Smooth muscle cell (in vitro differentiated cells): ENCODE data around the gene TEAD3. TPM values are rescaled to one million over a fixed set of nuclear protein-coding genes. Genes with fewer than 3 reads are reported as not detected.

Experiments used
- DNase-seq: peaks from one replicate; lab custom pipeline; 2025; ENCODE audit not compliant: unreplicated experiment; lab: John Stamatoyannopoulos, UW
- H2AFZ ChIP-seq: fragments of 200-600 bp; sonication (generic); 2 replicates; pipeline ENCODE4 v1.6.0; 2016; ENCODE audit warnings: antibody characterized with exemption, low read depth, mild to moderate bottlenecking
- H3F3A ChIP-seq: fragments of 200-600 bp; sonication (generic); 2 replicates; pipeline ENCODE4 v1.6.0; 2017; ENCODE audit warnings: antibody characterized with exemption, low read depth
- H3K27ac ChIP-seq: fragments of 200-600 bp; sonication (generic); 2 replicates; pipeline ENCODE4 v1.5.1; 2016; ENCODE audit warnings: low read depth, mild to moderate bottlenecking
- H3K27me3 ChIP-seq: fragments of 200-600 bp; sonication (generic); 2 replicates; pipeline ENCODE4 v1.6.1; 2016; ENCODE audit warnings: low read depth, mild to moderate bottlenecking
- H3K36me3 ChIP-seq: fragments of 200-600 bp; sonication (generic); 2 replicates; pipeline ENCODE4 v1.5.1; 2016; ENCODE audit warnings: low read depth
- H3K4me1 ChIP-seq: fragments of 200-600 bp; sonication (generic); 2 replicates; pipeline ENCODE4 v1.5.1; 2016; ENCODE audit warnings: low read depth
- H3K4me2 ChIP-seq: fragments of 200-600 bp; sonication (generic); 2 replicates; pipeline ENCODE4 v1.6.0; 2016; ENCODE audit warnings: mild to moderate bottlenecking
- H3K4me3 ChIP-seq: fragments of 200-600 bp; sonication (generic); 2 replicates; pipeline ENCODE4 v1.5.1; 2016; ENCODE audit warnings: mild to moderate bottlenecking
- H3K79me2 ChIP-seq: fragments of 200-600 bp; sonication (generic); 2 replicates; pipeline ENCODE4 v1.6.0; 2016; ENCODE audit warnings: low read depth, mild to moderate bottlenecking
- H3K9ac ChIP-seq: fragments of 200-600 bp; sonication (generic); 2 replicates; pipeline ENCODE4 v1.6.0; 2016; ENCODE audit warnings: low read depth
- H3K9me3 ChIP-seq: fragments of 200-600 bp; sonication (generic); replicated peaks from 2 replicates; pipeline ENCODE4 v1.5.1; 2016; ENCODE audit warnings: low read depth
- H4K20me1 ChIP-seq: fragments of 200-600 bp; sonication (generic); 2 replicates; pipeline ENCODE4 v1.6.0; 2016; ENCODE audit warnings: low read depth
- CTCF ChIP-seq: fragments of 200-600 bp; sonication (generic); IDR thresholded peaks from 2 replicates; pipeline ENCODE4 v1.5.1; 2017; ENCODE audit warnings: borderline replicate concordance, mild to moderate bottlenecking, antibody characterized with exemption; ENCODE audit not compliant: insufficient read depth, poor library complexity, severe bottlenecking
- WGBS: methylation state at CpG from one replicate; pipeline ENCODE4 v1.1.7; 2016; ENCODE audit warnings: low lambda C conversion rate; 5-methylcytosine and 5-hydroxymethylcytosine counted together
- polyA plus RNA-seq: library from polyadenylated mRNA; unstranded; fragments of >200 nt; fragmentation: Nextera tagmentation; extraction: Ambion mirVana; gene quantifications from 2 replicates; pipeline ENCODE4 v1.2.1, GENCODE V29; 2016
- total RNA-seq: library from RNA; depleted of rRNA; stranded (reverse); fragments of >200 nt; gene quantifications from 2 replicates; pipeline ENCODE4 v1.2.3, GENCODE V29; 2014

The TEAD3 gene
- total and polyA plus RNA-seq, 2 experiments from 2014 or later, result 29.1 to 40.6 TPM

- H3K36me3 ChIP-seq, result peaks cover 4% of the 10 kb centered on the region
- H3K9ac ChIP-seq, result no peak overlapping the region
- 96% methylated on average over 5 of the region's 5 CpGs for WGBS
- peaks cover 44% of the 10 kb centered on the region for H4K20me1 ChIP-seq
- peaks cover 7% of the 10 kb centered on the region for H3F3A ChIP-seq
- H2AFZ ChIP-seq, result no peak overlapping the region
- no peaks in the 10 kb centered on the region for H3K9me3 ChIP-seq
- H3K4me3 ChIP-seq, result no peak overlapping the region
- peaks cover 4% of the 10 kb centered on the region for H3K79me2 ChIP-seq
- H3K27ac ChIP-seq, result no peak overlapping the region
- H3K4me2 ChIP-seq, result no peak overlapping the region
- TF ChIP-seq CTCF, result no peak
- H3K4me1 ChIP-seq, result no peaks in the 10 kb centered on the region
- H3K27me3 ChIP-seq, result no peaks in the 10 kb centered on the region
- DNase-seq, result no peak
Observed at GRCh38 chr6:35477551-35478179, 19.2 kb downstream of the TEAD3 start.

- Histone ChIP-seq H3F3A (peaks cover 13% of the 10 kb centered on the region), H3K4me3 (no peak overlapping the region), H2AFZ (no peak overlapping the region), H3K27me3 (no peaks in the 10 kb centered on the region), H3K79me2 (peaks cover 3% of the 10 kb centered on the region), H3K36me3 (peaks cover 4% of the 10 kb centered on the region), H3K9ac (no peak overlapping the region), H4K20me1 (peaks cover 44% of the 10 kb centered on the region), H3K4me1 (no peaks in the 10 kb centered on the region), H3K4me2 (no peak overlapping the region), H3K27ac (no peak overlapping the region), H3K9me3 (no peaks in the 10 kb centered on the region)
- WGBS, result over 99% methylated on average over 8 of the region's 8 CpGs
- no peak for TF ChIP-seq CTCF
- no peak for DNase-seq
Observed at GRCh38 chr6:35477028-35477427, 19.9 kb downstream of the TEAD3 start.

- no peak overlapping the region for H2AFZ ChIP-seq
- peaks cover 44% of the 10 kb centered on the region for H4K20me1 ChIP-seq
Observed at GRCh38 chr6:35476004-35476403, 20.9 kb downstream of the TEAD3 start.

More at GRCh38 chr6:35476004-35476403, 20.9 kb downstream of the TEAD3 start:
- H3K27me3 ChIP-seq, result no peaks in the 10 kb centered on the region
- H3K36me3 ChIP-seq, result peaks cover 4% of the 10 kb centered on the region
- H3K27ac ChIP-seq, result no peak overlapping the region
- H3K79me2 ChIP-seq, result peaks cover under 1% of the 10 kb centered on the region
- H3K9me3 ChIP-seq, result no peaks in the 10 kb centered on the region
- TF ChIP-seq CTCF, result no peak
- no peak for DNase-seq
- H3K4me2 ChIP-seq, result no peak overlapping the region
- no peak overlapping the region for H3K9ac ChIP-seq
- H3K4me1 ChIP-seq, result peaks cover under 1% of the 10 kb centered on the region
- peaks cover 20% of the 10 kb centered on the region for H3F3A ChIP-seq
- WGBS, result 95% methylated on average over 14 of the region's 14 CpGs
- no peak overlapping the region for H3K4me3 ChIP-seq
